IPS-20b (cell line): Measurements from ENCODE around the gene GPATCH11.
A peak's percentile ranks its signal among the peaks of the same experiment; 100 is the strongest.

ENCODE experiments used
- H3K27ac ChIP-seq: one replicate; pipeline ENCODE4 v1.5.1; 2013; ENCODE audit warnings: low read length
- H3K27me3 ChIP-seq: 2 replicates; pipeline ENCODE4 v1.6.1; 2013; ENCODE audit warnings: mild to moderate bottlenecking, low read length, inconsistent platforms; ENCODE audit not compliant: insufficient read depth
- H3K36me3 ChIP-seq: 2 replicates; pipeline ENCODE4 v1.6.1; 2013; ENCODE audit warnings: low read depth, mild to moderate bottlenecking, inconsistent platforms, low read length, moderate library complexity; ENCODE audit not compliant: insufficient read depth
- H3K4me1 ChIP-seq: 2 replicates; pipeline ENCODE4 v1.6.1; 2013; ENCODE audit warnings: mild to moderate bottlenecking, control low read depth, inconsistent platforms, low read length, moderate library complexity; ENCODE audit not compliant: insufficient read depth
- H3K4me3 ChIP-seq: 2 replicates; pipeline ENCODE4 v1.5.1; 2013; ENCODE audit warnings: mild to moderate bottlenecking, low read length, inconsistent platforms
- H3K9ac ChIP-seq: 2 replicates; pipeline ENCODE4 v1.6.1; 2013; ENCODE audit warnings: low read depth, mild to moderate bottlenecking, inconsistent platforms, low read length, moderate library complexity
- H3K9me3 ChIP-seq: 2 replicates; pipeline ENCODE4 v1.6.1; 2013; ENCODE audit warnings: mild to moderate bottlenecking, low read depth, low read length, inconsistent platforms; ENCODE audit not compliant: insufficient read depth

The GPATCH11 gene

DNA sequence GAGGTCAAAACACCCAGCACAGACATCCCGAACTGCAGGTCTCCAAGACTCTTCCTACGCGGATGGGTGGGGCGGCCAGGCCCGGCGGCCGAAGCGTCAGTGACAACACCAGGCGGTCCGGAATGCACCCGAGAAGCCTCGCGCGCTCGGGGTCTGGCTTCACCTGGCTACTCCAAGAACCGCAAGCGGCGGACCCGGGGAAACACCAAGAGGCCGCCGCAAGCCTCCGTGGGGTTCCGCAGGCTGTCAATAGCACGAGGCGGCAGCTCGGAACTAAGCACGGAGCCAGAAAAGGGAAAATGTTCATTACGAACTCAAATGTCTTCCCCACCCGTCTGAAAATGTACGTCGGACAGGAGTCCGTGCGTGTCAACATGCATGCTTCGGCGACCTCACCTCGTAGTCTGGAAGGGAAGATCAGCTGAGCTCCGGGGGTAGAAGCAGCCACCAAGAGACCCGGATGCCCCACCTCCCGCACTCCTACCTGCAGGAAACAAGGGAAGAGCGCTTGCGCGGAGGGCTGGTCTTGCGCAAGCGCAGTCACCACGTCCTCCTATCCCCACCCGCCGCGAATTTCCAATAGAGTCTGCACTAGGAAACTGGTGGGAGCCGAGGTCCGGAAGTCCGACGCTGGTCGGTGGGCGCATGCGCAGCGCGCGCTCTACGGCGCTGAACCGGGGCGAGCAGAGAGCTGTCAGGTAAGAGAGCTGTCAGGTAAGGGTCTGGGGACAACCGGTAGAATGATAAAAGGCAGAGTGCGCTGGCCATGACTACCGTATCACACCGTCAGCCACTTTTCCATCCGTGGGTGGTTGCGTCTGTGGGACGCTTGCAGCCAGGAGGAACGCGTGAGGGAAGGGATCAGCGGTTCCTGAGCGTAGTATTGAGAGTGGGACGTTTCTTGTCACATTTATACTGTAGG is at the start of gene GPATCH11, which contains the start of gene HEATR5B:
GPATCH11 (plus strand) TSS at position 646 of the 922 bp plus-strand sequence. CDS start 3,864 bp downstream, outside the sequence.
HEATR5B (minus strand) TSS at position 500 of the 922 bp plus-strand sequence. CDS start 958 bp downstream, outside the sequence.
- Histone ChIP-seq H3K9me3 (no peaks in the 10 kb centered on the region), H3K4me3 (peak within 1 kb of the TSS; percentile 92), H3K9ac (peak within 1 kb of the TSS; percentile 79), H3K27me3 (no peaks in the 10 kb centered on the region), H3K36me3 (peaks cover 13% of the 10 kb centered on the region), H3K27ac (no peak within 1 kb of the TSS), H3K4me1 (no peaks in the 10 kb centered on the region)

- Histone ChIP-seq H3K27ac (no peak overlapping the region), H3K27me3 (no peaks in the 10 kb centered on the region), H3K4me1 (no peaks in the 10 kb centered on the region), H3K36me3 (peaks cover 7% of the 10 kb centered on the region), H3K9ac (no peak overlapping the region), H3K9me3 (no peaks in the 10 kb centered on the region), H3K4me3 (no peak overlapping the region)
Measured at GRCh38 chr2:37037771-37038170, 46.5 kb upstream of the GPATCH11 start.

DNA sequence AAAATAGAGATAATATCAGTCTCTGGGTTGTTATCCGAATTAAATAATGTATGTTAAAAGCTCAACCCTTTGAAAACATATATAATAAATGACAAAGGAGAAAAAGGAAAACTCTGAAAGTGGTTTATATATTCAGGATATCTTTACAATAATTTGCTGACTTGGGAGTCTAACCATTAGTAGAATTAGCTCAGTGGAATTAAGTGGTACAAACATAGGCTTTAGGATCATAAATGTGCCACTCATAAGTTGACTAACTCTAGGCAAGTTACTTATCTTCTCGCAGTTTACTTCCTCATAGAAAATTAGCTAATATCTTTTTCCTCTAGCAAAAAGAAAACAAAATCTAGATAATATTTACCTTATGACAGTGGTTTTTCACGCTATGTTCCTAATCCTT is 44.7 kb upstream of the GPATCH11 start:
- H3K27ac ChIP-seq: no peak overlapping the region

GRCh38 chr2:37052600-37053332 is 31.6 kb upstream of the GPATCH11 start:
- no peaks in the 10 kb centered on the region for H3K9me3 ChIP-seq
- H3K27ac ChIP-seq: no peak overlapping the region
- H3K9ac ChIP-seq: no peak overlapping the region
- H3K4me3 ChIP-seq: no peak overlapping the region
- no peaks in the 10 kb centered on the region for H3K27me3 ChIP-seq
- peaks cover 43% of the 10 kb centered on the region for H3K36me3 ChIP-seq
- H3K4me1 ChIP-seq: no peaks in the 10 kb centered on the region

More for the DNA sequence above, 44.7 kb upstream of the GPATCH11 start:
- peaks cover 7% of the 10 kb centered on the region for H3K36me3 ChIP-seq
- H3K4me1 ChIP-seq: no peaks in the 10 kb centered on the region
- H3K4me3 ChIP-seq: no peak overlapping the region
- H3K9ac ChIP-seq: no peak overlapping the region
- H3K27me3 ChIP-seq: no peaks in the 10 kb centered on the region
- no peaks in the 10 kb centered on the region for H3K9me3 ChIP-seq

DNA sequence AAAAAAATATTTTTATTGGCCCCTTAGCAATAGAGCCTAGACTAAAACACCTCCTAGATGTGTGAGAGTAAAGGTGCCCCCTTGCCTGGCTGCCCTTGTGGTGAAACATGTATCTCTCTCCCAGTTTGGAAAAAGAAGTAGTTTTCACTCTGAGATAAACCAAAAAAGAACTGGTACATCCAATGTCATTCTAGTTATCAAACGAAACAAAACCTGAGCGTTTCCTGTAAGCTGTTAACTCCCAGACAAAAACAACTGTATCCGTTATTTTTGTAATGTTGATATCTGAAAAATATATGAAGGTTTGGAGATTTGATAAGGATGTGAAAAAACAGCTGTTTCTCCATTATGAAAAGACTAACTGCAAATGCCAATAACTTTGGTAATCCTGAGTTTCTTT is 24.5 kb upstream of the GPATCH11 start:
- Histone ChIP-seq H3K4me3 (no peak overlapping the region), H3K9ac (no peak overlapping the region), H3K36me3 (peaks cover 44% of the 10 kb centered on the region), H3K27me3 (no peaks in the 10 kb centered on the region), H3K4me1 (no peaks in the 10 kb centered on the region), H3K27ac (no peak overlapping the region), H3K9me3 (no peaks in the 10 kb centered on the region)

DNA sequence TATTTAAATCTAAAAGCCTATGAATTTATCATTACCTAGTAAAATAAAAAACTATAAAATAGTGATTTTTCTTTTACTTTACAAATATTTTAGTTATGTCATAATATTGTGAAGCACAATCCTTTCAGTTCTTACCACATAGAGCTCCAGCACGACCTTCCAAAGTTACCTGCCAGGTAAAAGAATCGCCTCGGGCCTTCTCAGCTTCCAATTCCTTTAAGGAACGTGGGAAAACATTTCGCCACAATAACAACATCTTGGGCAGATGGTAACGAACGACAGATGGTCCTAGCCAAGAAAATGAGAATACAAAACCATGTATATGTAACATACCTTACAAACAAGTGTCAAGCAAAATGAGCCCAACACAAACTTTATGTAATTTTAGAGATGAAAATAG is 23.9 kb upstream of the GPATCH11 start:
- Histone ChIP-seq H3K27ac (no peak overlapping the region), H3K4me3 (no peak overlapping the region), H3K4me1 (no peaks in the 10 kb centered on the region), H3K36me3 (peaks cover 48% of the 10 kb centered on the region), H3K9me3 (no peaks in the 10 kb centered on the region), H3K27me3 (no peaks in the 10 kb centered on the region), H3K9ac (no peak overlapping the region)

DNA sequence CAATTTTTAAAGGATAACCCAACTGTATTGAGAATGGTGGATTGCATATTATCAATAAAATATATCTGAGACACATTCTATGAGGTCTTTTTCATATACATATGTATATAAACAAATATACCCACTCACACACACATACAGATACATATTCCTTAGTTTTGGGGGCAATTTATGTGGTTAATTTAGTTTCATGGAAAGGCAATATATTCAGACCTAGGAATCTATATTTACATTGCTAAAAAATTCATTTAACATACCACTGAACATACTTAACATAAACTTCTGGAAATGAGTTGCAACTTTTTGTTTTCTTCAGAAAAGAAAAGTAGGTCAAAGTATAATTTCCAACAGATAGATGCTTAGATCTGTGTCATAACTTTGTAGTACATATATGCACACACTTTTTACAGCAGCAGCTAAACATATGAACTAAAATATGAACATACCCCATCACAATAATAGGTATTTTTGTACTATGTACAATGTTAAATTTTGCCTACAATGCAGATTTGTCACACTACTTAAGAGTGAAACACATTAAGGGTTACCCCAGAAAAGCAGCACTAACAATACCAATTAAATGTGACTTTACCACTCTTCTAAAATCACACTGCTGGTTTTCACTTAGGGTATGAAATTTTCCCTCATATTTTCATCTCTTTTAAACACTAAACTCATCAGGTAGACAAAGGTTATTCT is 23.2 kb upstream of the GPATCH11 start:
- no peaks in the 10 kb centered on the region for H3K4me1 ChIP-seq
- no peaks in the 10 kb centered on the region for H3K9me3 ChIP-seq
- no peaks in the 10 kb centered on the region for H3K27me3 ChIP-seq
- H3K9ac ChIP-seq: no peak overlapping the region
- no peak overlapping the region for H3K27ac ChIP-seq
- peaks cover 47% of the 10 kb centered on the region for H3K36me3 ChIP-seq
- no peak overlapping the region for H3K4me3 ChIP-seq

DNA sequence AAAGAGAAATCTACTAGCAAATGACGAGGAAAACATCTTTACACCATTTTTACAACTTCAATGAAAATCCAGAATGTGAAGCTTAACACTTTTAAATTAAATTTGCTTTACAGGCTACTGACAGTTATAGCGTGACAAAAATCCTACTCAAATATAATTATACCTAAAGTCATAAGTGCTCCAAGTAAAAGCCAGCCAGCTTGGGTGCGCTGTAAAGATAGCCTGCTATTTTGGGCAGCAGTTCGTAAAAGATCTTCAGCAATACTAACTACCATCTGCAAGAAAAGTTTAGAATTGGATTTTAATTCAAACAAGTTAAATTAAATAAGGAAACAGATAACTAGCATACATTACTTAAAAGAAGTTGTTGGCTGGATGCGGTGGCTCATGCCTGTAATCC is 22.5 kb upstream of the GPATCH11 start:
- Histone ChIP-seq H3K9ac (no peak overlapping the region), H3K36me3 (peaks cover 44% of the 10 kb centered on the region), H3K27ac (no peak overlapping the region), H3K4me1 (no peaks in the 10 kb centered on the region), H3K4me3 (no peak overlapping the region), H3K9me3 (no peaks in the 10 kb centered on the region), H3K27me3 (no peaks in the 10 kb centered on the region)

- H3K36me3 ChIP-seq: peaks cover 39% of the 10 kb centered on the region
- H3K4me3 ChIP-seq: no peak overlapping the region
- H3K9ac ChIP-seq: no peak overlapping the region
- H3K9me3 ChIP-seq: no peaks in the 10 kb centered on the region
- H3K4me1 ChIP-seq: no peaks in the 10 kb centered on the region
- no peaks in the 10 kb centered on the region for H3K27me3 ChIP-seq
- H3K27ac ChIP-seq: no peak overlapping the region
Measured at GRCh38 chr2:37068686-37069085, 15.6 kb upstream of the GPATCH11 start.

- Histone ChIP-seq H3K4me1 (no peaks in the 10 kb centered on the region), H3K27me3 (no peaks in the 10 kb centered on the region), H3K36me3 (peaks cover 37% of the 10 kb centered on the region), H3K9me3 (no peaks in the 10 kb centered on the region), H3K27ac (no peak overlapping the region), H3K9ac (no peak overlapping the region), H3K4me3 (no peak overlapping the region)
Measured at GRCh38 chr2:37070931-37071330, 13.4 kb upstream of the GPATCH11 start.

GRCh38 chr2:37080266-37080665 is 4.1 kb upstream of the GPATCH11 start:
- H3K9me3 ChIP-seq: no peaks in the 10 kb centered on the region
- H3K27me3 ChIP-seq: no peaks in the 10 kb centered on the region
- no peak overlapping the region for H3K4me3 ChIP-seq
- H3K4me1 ChIP-seq: no peaks in the 10 kb centered on the region
- H3K9ac ChIP-seq: no peak overlapping the region
- peaks cover 39% of the 10 kb centered on the region for H3K36me3 ChIP-seq
- H3K27ac ChIP-seq: no peak overlapping the region
